B cell (primary cell): ENCODE results near the gene HTR1B. TPM values are rescaled to one million over a fixed set of nuclear protein-coding genes. Genes with fewer than 3 reads are reported as not detected.

Source experiments
- ATAC-seq: fragments of 200-7000 bp; cut with Tn5 transposase; one replicate; pipeline ENCODE4 v1.10.0; 2021; ENCODE audit warnings: low read depth, mild to moderate bottlenecking, moderate number of reproducible peaks, moderate library complexity
- CTCF ChIA-PET: fragments of 350-600 bp; sonication (Branson Sonifier 250); formaldehyde crosslinking; loops from one replicate; lab custom pipeline; 2021; ENCODE audit warnings: antibody characterized with exemption, inconsistent platforms; lab: Charles Lee
- POLR2A ChIA-PET: fragments of 350-600 bp; sonication (Branson Sonifier 250); formaldehyde crosslinking; loops from one replicate; lab custom pipeline; 2021; ENCODE audit warnings: antibody characterized with exemption; lab: Charles Lee
- DNase-seq: peaks from one replicate; pipeline ENCODE4 v3.0.0; 2013
- H2AFZ ChIP-seq: 2 replicates; pipeline ENCODE4 v1.6.1; 2012; ENCODE audit warnings: mild to moderate bottlenecking, low read depth, low read length; ENCODE audit not compliant: insufficient read depth, poor library complexity, severe bottlenecking
- H3K27ac ChIP-seq, 2 donors: 1 replicate in 1 of 2; 2 replicates in 1 of 2; pipeline ENCODE4 v1.5.1; 2012 to 2013; ENCODE audit warnings: low read length in 2 of 2, mild to moderate bottlenecking in 2 of 2, moderate library complexity in 1 of 2
- H3K27me3 ChIP-seq, 4 experiments: fragments of 200-600 bp in 1 of 4; sonication (generic) in 1 of 4; replicated peaks in 1 of 4; 1 replicate in 2 of 4; 2 replicates in 2 of 4; pipeline versions ENCODE4 v1.6.1 to v1.7.0; 2013 to 2016; ENCODE audit warnings: low read length in 3 of 4, mild to moderate bottlenecking in 2 of 4, mixed read lengths in 1 of 4, moderate library complexity in 1 of 4; ENCODE audit not compliant: insufficient read depth in 4 of 4, control insufficient read depth in 3 of 4; ENCODE audit errors: control extremely low read depth in 1 of 4
- H3K36me3 ChIP-seq, 2 experiments: replicated peaks in 1 of 2; 1 replicate in 1 of 2; 2 replicates in 1 of 2; pipeline versions ENCODE4 v1.6.1 to v1.7.1; 2013; ENCODE audit warnings: low read length in 1 of 2; ENCODE audit not compliant: insufficient read depth in 2 of 2, control insufficient read depth in 1 of 2; ENCODE audit errors: control extremely low read depth in 1 of 2, extremely low read depth in 1 of 2
- H3K4me1 ChIP-seq, 2 donors: fragments of 200-600 bp in 1 of 2; sonication (generic) in 1 of 2; 1 replicate in 1 of 2; 2 replicates in 1 of 2; pipeline versions ENCODE4 v1.5.1 to v1.6.1; 2013 to 2017; ENCODE audit warnings: low read length in 2 of 2; ENCODE audit not compliant: control insufficient read depth in 2 of 2, insufficient read depth in 2 of 2
- H3K4me2 ChIP-seq: replicated peaks from 2 replicates; pipeline ENCODE3; 2012; ENCODE audit warnings: mild to moderate bottlenecking, low read depth, low read length; ENCODE audit not compliant: poor library complexity, severe bottlenecking
- H3K4me3 ChIP-seq, 5 experiments: fragments of 200-600 bp in 1 of 5; sonication (generic) in 1 of 5; 1 replicate in 3 of 5; 2 replicates in 2 of 5; pipeline versions ENCODE4 v1.5.1 to v1.7.0; 2011 to 2016; ENCODE audit warnings: low read length in 4 of 5, mild to moderate bottlenecking in 4 of 5, low read depth in 2 of 5, control low read depth in 1 of 5, moderate library complexity in 1 of 5; ENCODE audit not compliant: insufficient read depth in 1 of 5; ENCODE audit errors: control extremely low read depth in 1 of 5, extremely low read depth in 1 of 5
- H3K79me2 ChIP-seq: fragments of 200-600 bp; sonication (generic); one replicate; pipeline ENCODE4 v1.6.0; 2016; ENCODE audit warnings: low read length; ENCODE audit not compliant: control insufficient read depth, insufficient read depth
- H3K9ac ChIP-seq: fragments of 200-600 bp; sonication (generic); 2 replicates; pipeline ENCODE4 v1.6.1; 2017; ENCODE audit warnings: mild to moderate bottlenecking, low read length, moderate library complexity
- H3K9me3 ChIP-seq, 3 donors: one replicate each; pipeline versions ENCODE4 v1.6.1 to v1.7.1; 2013; ENCODE audit warnings: low read length in 2 of 3; ENCODE audit not compliant: control insufficient read depth in 2 of 3, insufficient read depth in 1 of 3; ENCODE audit errors: control extremely low read depth in 1 of 3
- H4K20me1 ChIP-seq: 2 replicates; pipeline ENCODE4 v1.6.0; 2012; ENCODE audit warnings: mild to moderate bottlenecking, low read length; ENCODE audit not compliant: insufficient read depth, control insufficient read depth, poor library complexity, severe bottlenecking
- H3K27ac Mint-ChIP-seq: one replicate; pipeline ENCODE4 v1.8.0; 2021; ENCODE audit warnings: mixed read lengths
- H3K27me3 Mint-ChIP-seq: one replicate; pipeline ENCODE4 v1.8.0; 2021; ENCODE audit warnings: mixed read lengths
- H3K4me1 Mint-ChIP-seq: one replicate; pipeline ENCODE4 v1.8.0; 2021; ENCODE audit warnings: mixed read lengths
- H3K4me3 Mint-ChIP-seq: one replicate; pipeline ENCODE4 v1.8.0; 2021; ENCODE audit warnings: mixed read lengths
- H3K9me3 Mint-ChIP-seq: one replicate; pipeline ENCODE4 v1.8.0; 2022; ENCODE audit warnings: mixed read lengths; ENCODE audit not compliant: insufficient read depth
- EZH2 ChIP-seq: IDR thresholded peaks from 2 replicates; pipeline ENCODE4 v1.6.1; 2012; ENCODE audit warnings: borderline replicate concordance, low read depth, mild to moderate bottlenecking, moderate library complexity, low read length; ENCODE audit not compliant: insufficient read depth, poor library complexity, severe bottlenecking
- WGBS: methylation state at CpG from one replicate; pipeline ENCODE4 v1.1.5; 2013; ENCODE audit warnings: missing lambda C conversion rate; ENCODE audit not compliant: insufficient coverage; 5-methylcytosine and 5-hydroxymethylcytosine counted together
- intact Hi-C: fragments of 100-400 bp; cut with micrococcal nuclease; formaldehyde crosslinking; loops from one replicate; pipeline ENCODE4 v1.10.0; 2022
- polyA plus RNA-seq: library from polyadenylated mRNA; depleted of rRNA; stranded (reverse); fragments of >200 nt; gene quantifications from 2 replicates; pipeline ENCODE4 v1.2.3, GENCODE V29; 2012
- total RNA-seq, 2 donors: library from RNA; stranded (reverse); fragments of 120-200 nt in 1 of 2; gene quantifications; 1 replicate in 1 of 2; 2 replicates in 1 of 2; pipeline versions ENCODE4 v1.2.3 to v1.2.4, GENCODE V29; 2013 to 2022
- TF ChIP-seq, protein P1 (sequence below): fragments of 200-600 bp; IDR thresholded peaks from one replicate; pipeline ENCODE4 v1.8.0; 2022; ENCODE audit warnings: antibody characterized with exemption, mild to moderate bottlenecking

The HTR1B gene
- total and polyA plus RNA-seq, 2 donors (not counting 1 experiment from before 2014, with no cell fraction given): 0.04 TPM; not detected in 1

DNA sequence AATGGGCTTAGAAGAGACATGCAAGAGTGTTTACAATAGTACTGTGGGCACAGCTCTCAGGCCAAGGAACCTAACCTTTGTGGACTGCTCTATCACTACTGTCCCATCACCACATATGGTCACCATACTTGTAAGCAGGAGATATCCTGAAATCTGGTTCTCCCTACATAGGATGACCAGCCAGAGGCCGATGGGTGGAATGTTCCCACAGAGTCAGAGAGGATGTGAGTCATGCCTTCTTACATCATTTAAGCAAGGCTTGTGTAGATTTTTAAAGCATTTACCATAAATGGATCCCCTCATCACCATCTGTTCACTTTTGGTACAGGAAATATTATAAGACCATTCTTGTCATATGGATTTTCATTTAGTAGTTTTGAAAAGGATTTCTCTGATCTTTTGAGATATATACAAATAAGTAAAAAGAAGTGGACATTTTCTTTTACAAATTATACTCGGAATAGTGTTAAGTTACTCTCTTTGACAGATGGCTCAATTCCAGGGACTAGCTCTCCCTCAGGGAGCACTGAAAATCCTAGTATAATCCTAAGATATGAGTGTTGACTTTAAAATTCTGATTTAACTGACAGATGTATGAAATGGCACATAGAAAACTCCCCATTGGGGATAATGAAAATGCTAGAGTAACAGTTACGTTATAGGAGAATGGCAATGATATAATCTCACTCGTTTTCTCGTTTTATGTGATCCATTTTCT, 6.6 kb downstream of the HTR1B start:
- Histone ChIP-seq H3K4me1 (no peaks in the 10 kb centered on the region), H3K4me2 (no peak overlapping the region), H3K79me2 (no peaks in the 10 kb centered on the region), H3K4me3 (no peak overlapping the region), H2AFZ (no peak overlapping the region), H3K27me3 (peaks cover 0 to 10% (median 4%) of the 10 kb centered on the region in 4 experiments), H4K20me1 (no peaks in the 10 kb centered on the region), H3K27ac (no peak overlapping the region), H3K9ac (no peak overlapping the region), H3K9me3 (peaks cover 0 to under 1% (median 0%) of the 10 kb centered on the region in 3 donors), H3K36me3 (no peaks in the 10 kb centered on the region)
- no peaks in the 10 kb centered on the region for H3K4me1 Mint-ChIP-seq
- H3K27me3 Mint-ChIP-seq: peaks cover 20% of the 10 kb centered on the region
- no peak overlapping the region for H3K4me3 Mint-ChIP-seq
- no peaks in the 10 kb centered on the region for H3K9me3 Mint-ChIP-seq
- no peak overlapping the region for H3K27ac Mint-ChIP-seq
- CTCF ChIA-PET: interaction anchor here (0.8 to 1.6 kb wide), 3 partner anchors 9 to 1564 kb away, joined by 3 read pairs; no protein-coding TSS in a partner anchor
- no peak for TF ChIP-seq EZH2
- TF ChIP-seq, protein P1, sequence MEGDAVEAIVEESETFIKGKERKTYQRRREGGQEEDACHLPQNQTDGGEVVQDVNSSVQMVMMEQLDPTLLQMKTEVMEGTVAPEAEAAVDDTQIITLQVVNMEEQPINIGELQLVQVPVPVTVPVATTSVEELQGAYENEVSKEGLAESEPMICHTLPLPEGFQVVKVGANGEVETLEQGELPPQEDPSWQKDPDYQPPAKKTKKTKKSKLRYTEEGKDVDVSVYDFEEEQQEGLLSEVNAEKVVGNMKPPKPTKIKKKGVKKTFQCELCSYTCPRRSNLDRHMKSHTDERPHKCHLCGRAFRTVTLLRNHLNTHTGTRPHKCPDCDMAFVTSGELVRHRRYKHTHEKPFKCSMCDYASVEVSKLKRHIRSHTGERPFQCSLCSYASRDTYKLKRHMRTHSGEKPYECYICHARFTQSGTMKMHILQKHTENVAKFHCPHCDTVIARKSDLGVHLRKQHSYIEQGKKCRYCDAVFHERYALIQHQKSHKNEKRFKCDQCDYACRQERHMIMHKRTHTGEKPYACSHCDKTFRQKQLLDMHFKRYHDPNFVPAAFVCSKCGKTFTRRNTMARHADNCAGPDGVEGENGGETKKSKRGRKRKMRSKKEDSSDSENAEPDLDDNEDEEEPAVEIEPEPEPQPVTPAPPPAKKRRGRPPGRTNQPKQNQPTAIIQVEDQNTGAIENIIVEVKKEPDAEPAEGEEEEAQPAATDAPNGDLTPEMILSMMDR: no peak
- POLR2A ChIA-PET: no interaction called here
- ATAC-seq (no peak), DNase-seq (no peak)
- intact Hi-C loops: no loop called here
- WGBS: no CpG with 5 or more reads among the region's 5 CpGs

DNA sequence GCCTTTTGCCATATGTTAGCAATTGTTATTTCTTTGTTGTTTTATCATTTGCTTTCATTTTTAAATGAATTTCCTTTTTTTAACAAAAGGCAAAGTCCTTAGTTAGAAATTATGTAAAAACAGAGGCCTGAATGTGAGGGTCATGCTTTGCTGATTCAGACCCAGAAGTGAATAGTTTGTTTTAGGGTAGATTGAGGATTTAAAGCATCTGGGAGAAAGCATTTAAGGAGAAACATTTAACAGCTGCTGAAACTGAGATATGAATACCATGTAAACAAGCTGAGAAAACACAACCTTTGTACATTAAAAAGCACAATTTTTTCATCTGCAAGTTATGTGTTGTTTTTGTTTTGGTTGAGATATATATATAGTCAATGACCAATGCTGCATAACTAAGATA, 8.0 kb downstream of the HTR1B start:
- Mint-ChIP-seq H3K4me3 (no peak overlapping the region), H3K9me3 (no peaks in the 10 kb centered on the region), H3K4me1 (no peaks in the 10 kb centered on the region), H3K27ac (no peak overlapping the region), H3K27me3 (peaks cover 12% of the 10 kb centered on the region)
- H3K27me3 ChIP-seq: peaks cover 0 to 10% (median 0%) of the 10 kb centered on the region in 4 experiments
- no peaks in the 10 kb centered on the region for H3K36me3 ChIP-seq
- ATAC-seq (no peak), DNase-seq (no peak)
- H4K20me1 ChIP-seq: no peaks in the 10 kb centered on the region
- ChIA-PET CTCF (no interaction called here), POLR2A (no interaction called here)
- no peak overlapping the region for H3K4me2 ChIP-seq
- no peak overlapping the region for H3K9ac ChIP-seq
- H3K79me2 ChIP-seq: no peaks in the 10 kb centered on the region
- H3K9me3 ChIP-seq: no peaks in the 10 kb centered on the region
- H3K4me3 ChIP-seq: no peak overlapping the region
- intact Hi-C loops: no loop called here
- H3K27ac ChIP-seq: no peak overlapping the region
- no peak for TF ChIP-seq EZH2
- H3K4me1 ChIP-seq: no peaks in the 10 kb centered on the region
- no peak overlapping the region for H2AFZ ChIP-seq
